ENCODE results near the gene CHRNA4. TPM values are rescaled to one million over a fixed set of nuclear protein-coding genes. Genes with fewer than 3 reads are reported as not detected.

Gene CHRNA4
- total and polyA plus RNA-seq, 7 donors: 0.01 to 0.41 (median 0.24) TPM; not detected in 4

DNA sequence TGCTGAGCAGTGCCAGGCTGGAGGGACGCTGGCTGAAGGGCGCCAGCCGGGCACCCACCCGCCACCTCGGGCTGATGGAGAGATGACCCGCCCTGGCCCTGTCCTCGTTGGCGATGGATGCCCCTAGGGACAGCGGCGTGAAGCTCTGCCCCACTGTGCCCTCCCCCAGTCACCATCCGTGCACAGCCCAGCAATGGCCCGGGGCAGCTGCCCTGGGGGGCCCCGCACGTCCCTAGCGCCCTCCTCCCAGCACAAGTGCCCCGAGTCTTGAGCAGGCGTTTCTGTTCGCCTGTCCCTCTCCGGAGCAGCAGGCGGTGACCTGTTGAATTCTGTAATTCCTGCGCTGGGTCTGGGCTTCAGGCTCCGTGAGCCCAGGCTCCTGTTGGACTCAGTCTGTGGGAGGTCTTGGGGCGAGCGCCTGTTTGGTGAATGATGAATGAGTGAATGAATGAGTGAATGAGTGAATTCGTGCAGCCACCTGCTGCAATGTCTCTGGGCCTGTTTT lies 36.8 kb upstream of the CHRNA4 start:
- Histone ChIP-seq H3K4me3 (no peak overlapping the region), H3K4me1 (no peaks in the 10 kb centered on the region), H3K27ac (no peak overlapping the region), H3K36me3 (ENCODE audit: insufficient read depth in 1 of 2, low read depth in 1 of 2) (no peaks in the 10 kb centered on the region), H3K9me3 (no peaks in the 10 kb centered on the region), H3K27me3 (ENCODE audit: insufficient read depth in 3 of 3, low read length in 2 of 3) (peaks cover 0 to 70% (median 6%) of the 10 kb centered on the region in 3 donors)
- ATAC-seq: no peak
- intact Hi-C loops (cut with DNase I): no loop called here
- 65 to 78% (median 73%) methylated on average over 25 of the region's 25 CpGs for WGBS, 3 donors
- TF ChIP-seq, protein P1, sequence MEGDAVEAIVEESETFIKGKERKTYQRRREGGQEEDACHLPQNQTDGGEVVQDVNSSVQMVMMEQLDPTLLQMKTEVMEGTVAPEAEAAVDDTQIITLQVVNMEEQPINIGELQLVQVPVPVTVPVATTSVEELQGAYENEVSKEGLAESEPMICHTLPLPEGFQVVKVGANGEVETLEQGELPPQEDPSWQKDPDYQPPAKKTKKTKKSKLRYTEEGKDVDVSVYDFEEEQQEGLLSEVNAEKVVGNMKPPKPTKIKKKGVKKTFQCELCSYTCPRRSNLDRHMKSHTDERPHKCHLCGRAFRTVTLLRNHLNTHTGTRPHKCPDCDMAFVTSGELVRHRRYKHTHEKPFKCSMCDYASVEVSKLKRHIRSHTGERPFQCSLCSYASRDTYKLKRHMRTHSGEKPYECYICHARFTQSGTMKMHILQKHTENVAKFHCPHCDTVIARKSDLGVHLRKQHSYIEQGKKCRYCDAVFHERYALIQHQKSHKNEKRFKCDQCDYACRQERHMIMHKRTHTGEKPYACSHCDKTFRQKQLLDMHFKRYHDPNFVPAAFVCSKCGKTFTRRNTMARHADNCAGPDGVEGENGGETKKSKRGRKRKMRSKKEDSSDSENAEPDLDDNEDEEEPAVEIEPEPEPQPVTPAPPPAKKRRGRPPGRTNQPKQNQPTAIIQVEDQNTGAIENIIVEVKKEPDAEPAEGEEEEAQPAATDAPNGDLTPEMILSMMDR (IDR thresholded peaks at IDR 0.05): no peak
- no peak for DNase-seq

DNA sequence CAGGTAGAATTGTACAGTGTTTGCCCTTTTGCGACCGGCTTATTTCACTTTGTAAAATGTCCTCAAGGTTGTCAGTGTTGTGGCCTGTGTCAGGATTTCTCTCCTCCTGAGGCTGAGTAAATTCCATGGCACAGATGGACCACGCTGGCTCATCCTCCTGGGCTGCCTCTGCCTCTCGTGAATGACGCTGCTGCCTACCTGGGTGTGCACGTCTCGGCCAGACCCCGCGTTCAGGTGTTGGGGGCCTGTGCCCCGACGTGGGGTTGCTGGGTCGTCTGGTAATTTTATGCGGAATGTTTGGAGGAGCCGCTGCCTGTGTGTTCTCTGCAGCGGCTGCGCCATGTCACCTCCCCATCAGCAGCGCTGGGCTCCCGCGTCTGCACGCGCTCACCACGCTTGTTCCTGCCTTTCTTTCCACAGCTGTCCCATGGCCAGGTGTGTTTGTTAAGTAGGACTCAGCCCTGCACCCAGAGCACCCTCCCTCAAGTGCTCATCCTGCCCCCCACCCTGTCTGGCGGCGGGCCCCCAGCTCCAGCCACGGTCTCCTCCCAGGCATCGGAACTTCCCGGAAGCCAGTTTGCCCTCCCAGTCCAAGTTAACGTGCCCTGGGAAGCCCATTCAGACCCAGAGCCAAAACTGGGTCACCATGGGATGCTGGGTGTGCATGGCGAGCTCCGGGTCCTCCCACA lies 36.1 kb upstream of the CHRNA4 start:
- intact Hi-C loops (cut with DNase I): no loop called here
- no peaks in the 10 kb centered on the region for H3K36me3 ChIP-seq (ENCODE audit: insufficient read depth in 1 of 2, low read depth in 1 of 2)
- ATAC-seq (no peak), DNase-seq (no peak)
- 80 to 84% (median 83%) methylated on average over 30 of the region's 30 CpGs for WGBS, 3 donors
- TF ChIP-seq, protein P1 (IDR thresholded peaks at IDR 0.05): no peak
- no peaks in the 10 kb centered on the region for H3K9me3 ChIP-seq
- peaks cover 0 to 68% (median 7%) of the 10 kb centered on the region in 3 donors for H3K27me3 ChIP-seq (ENCODE audit: insufficient read depth in 3 of 3, low read length in 2 of 3)
- H3K4me3 ChIP-seq: no peak overlapping the region
- no peaks in the 10 kb centered on the region for H3K4me1 ChIP-seq
- no peak overlapping the region for H3K27ac ChIP-seq

DNA sequence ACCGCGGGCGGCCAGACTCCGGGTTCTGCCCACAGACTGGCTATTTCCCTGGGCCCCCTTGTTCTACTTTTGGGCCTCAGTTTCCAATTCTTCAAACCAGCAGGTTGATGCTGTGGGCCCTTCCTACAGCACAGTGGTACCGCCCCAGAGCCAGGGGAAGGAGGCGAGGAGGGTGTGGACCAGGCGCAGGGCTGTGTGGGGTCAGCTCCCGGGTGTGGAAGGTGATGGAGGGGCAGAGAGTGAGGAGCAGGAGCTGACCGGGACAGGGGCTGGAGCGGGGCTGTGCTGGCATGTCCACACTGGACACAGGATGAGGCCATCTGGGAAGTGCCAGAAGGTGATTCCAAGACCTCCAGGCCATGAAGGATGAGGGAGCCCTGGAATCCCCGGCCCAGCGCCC lies 35.2 kb upstream of the CHRNA4 start:
- Histone ChIP-seq H3K9me3 (no peaks in the 10 kb centered on the region), H3K27ac (no peak overlapping the region), H3K4me1 (no peaks in the 10 kb centered on the region), H3K27me3 (ENCODE audit: insufficient read depth in 3 of 3, low read length in 2 of 3) (peaks cover 0 to 69% (median 11%) of the 10 kb centered on the region in 3 donors), H3K36me3 (ENCODE audit: insufficient read depth in 1 of 2, low read depth in 1 of 2) (no peaks in the 10 kb centered on the region), H3K4me3 (no peak overlapping the region)
- DNase-seq (no peak), ATAC-seq (no peak)
- TF ChIP-seq, protein P1 (IDR thresholded peaks at IDR 0.05): no peak
- intact Hi-C loops (cut with DNase I): no loop called here
- 86 to 90% (median 88%) methylated on average over 12 of the region's 12 CpGs for WGBS, 3 donors

DNA sequence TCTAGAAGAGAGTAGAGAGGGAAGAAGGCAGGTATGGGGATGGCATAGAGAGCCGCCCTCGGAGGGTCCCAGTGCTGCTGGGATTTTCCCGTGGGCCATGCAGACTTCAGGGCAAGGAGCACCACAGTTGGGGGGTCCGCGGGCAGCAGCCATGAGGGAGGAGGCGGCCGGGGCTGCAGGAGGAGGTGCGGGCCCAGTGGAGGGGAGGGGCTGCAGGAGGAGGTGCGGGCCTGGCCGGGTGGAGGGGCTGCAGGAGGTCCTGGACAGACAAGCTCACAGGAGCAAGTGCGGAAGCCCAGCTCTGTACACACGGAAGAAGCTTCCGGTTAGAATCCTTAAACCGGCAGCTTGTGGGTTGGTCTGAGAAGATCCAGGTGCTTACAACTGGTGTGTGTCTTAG lies 34.6 kb upstream of the CHRNA4 start:
- 66 to 79% (median 68%) methylated on average over 14 of the region's 14 CpGs for WGBS, 3 donors
- Histone ChIP-seq H3K36me3 (ENCODE audit: insufficient read depth in 1 of 2, low read depth in 1 of 2) (no peaks in the 10 kb centered on the region), H3K4me3 (no peak overlapping the region), H3K4me1 (no peaks in the 10 kb centered on the region), H3K9me3 (no peaks in the 10 kb centered on the region), H3K27ac (no peak overlapping the region), H3K27me3 (ENCODE audit: insufficient read depth in 3 of 3, low read length in 2 of 3) (peaks cover 0 to 69% (median 12%) of the 10 kb centered on the region in 3 donors)
- ATAC-seq (no peak), DNase-seq (no peak)
- TF ChIP-seq, protein P1 (IDR thresholded peaks at IDR 0.05): no peak
- intact Hi-C loops (cut with DNase I): no loop called here

All from psoas muscle (tissue), 8 donors.